ENCODE results near the gene CASP9. TPM values are rescaled to one million over a fixed set of nuclear protein-coding genes. Genes with fewer than 3 reads are reported as not detected.
"Not testable (repeated sequence)": the region's sequence is repeated elsewhere in the genome, so short reads cannot be mapped to it uniquely, and the experiment has no call there.

Gene CASP9
- total and polyA plus RNA-seq, 7 donors, result 5.3 to 10.5 (median 8.0) TPM

GRCh38 chr1:15489052-15489736, 34.8 kb downstream of the CASP9 start:
- intact Hi-C loops (cut with DNase I), result no loop called here
- Histone ChIP-seq H3K27me3 (ENCODE audit: insufficient read depth in 3 of 3, low read length in 2 of 3) (no peaks in the 10 kb centered on the region), H3K36me3 (ENCODE audit: insufficient read depth in 1 of 2, low read depth in 1 of 2) (peaks cover 0 to 38% of the 10 kb centered on the region in 2 donors), H3K4me1 (no peaks in the 10 kb centered on the region), H3K27ac (no peak overlapping the region), H3K4me3 (no peak overlapping the region), H3K9me3 (no peaks in the 10 kb centered on the region)
- TF ChIP-seq, protein P1, sequence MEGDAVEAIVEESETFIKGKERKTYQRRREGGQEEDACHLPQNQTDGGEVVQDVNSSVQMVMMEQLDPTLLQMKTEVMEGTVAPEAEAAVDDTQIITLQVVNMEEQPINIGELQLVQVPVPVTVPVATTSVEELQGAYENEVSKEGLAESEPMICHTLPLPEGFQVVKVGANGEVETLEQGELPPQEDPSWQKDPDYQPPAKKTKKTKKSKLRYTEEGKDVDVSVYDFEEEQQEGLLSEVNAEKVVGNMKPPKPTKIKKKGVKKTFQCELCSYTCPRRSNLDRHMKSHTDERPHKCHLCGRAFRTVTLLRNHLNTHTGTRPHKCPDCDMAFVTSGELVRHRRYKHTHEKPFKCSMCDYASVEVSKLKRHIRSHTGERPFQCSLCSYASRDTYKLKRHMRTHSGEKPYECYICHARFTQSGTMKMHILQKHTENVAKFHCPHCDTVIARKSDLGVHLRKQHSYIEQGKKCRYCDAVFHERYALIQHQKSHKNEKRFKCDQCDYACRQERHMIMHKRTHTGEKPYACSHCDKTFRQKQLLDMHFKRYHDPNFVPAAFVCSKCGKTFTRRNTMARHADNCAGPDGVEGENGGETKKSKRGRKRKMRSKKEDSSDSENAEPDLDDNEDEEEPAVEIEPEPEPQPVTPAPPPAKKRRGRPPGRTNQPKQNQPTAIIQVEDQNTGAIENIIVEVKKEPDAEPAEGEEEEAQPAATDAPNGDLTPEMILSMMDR (IDR thresholded peaks at IDR 0.05), result no peak
- no peak for DNase-seq
- 31 to 49% (median 48%) methylated on average over 13 of the region's 13 CpGs for WGBS, 3 donors
- ATAC-seq, result peak; percentile 26 to 64 (median 35)

DNA sequence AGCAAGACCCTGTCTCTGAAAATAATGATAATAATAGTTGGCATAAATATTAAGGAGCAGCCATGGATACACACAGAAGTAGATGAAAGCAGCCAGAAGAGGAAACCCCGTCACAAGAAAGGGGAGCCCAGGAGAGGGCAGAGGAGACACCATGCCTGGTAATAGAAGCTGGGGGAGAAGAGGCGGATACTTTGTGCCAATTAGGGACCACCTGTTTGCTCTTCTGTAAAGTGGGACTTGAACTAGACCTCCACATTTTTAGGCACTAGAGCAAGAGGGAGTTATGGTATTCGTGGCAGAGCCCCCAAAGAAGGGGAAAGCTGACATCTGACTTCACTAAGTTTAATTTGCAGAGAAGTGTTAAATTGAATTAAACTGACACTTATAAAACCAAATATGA, 35.6 kb downstream of the CASP9 start:
- ATAC-seq, result no peak
- Histone ChIP-seq H3K27ac (no peak overlapping the region), H3K4me3 (no peak overlapping the region), H3K27me3 (ENCODE audit: insufficient read depth in 3 of 3, low read length in 2 of 3) (no peaks in the 10 kb centered on the region), H3K4me1 (no peaks in the 10 kb centered on the region), H3K36me3 (ENCODE audit: insufficient read depth in 1 of 2, low read depth in 1 of 2) (peaks cover 0 to 30% of the 10 kb centered on the region in 2 donors), H3K9me3 (no peaks in the 10 kb centered on the region)
- no peak for DNase-seq
- TF ChIP-seq, protein P1 (IDR thresholded peaks at IDR 0.05), result no peak
- intact Hi-C loops (cut with DNase I), result no loop called here
- 82 to 85% (median 82%) methylated on average over 3 of the region's 3 CpGs for WGBS, 3 donors

- DNase-seq; H3K4me3 ChIP-seq; ATAC-seq; intact Hi-C loops (cut with DNase I); H3K4me1 ChIP-seq; H3K9me3 ChIP-seq; H3K27me3 ChIP-seq (ENCODE audit: insufficient read depth in 3 of 3, low read length in 2 of 3); H3K27ac ChIP-seq: not testable (repeated sequence)
- peaks cover 0 to 17% of the 10 kb centered on the region in 2 donors for H3K36me3 ChIP-seq (ENCODE audit: insufficient read depth in 1 of 2, low read depth in 1 of 2)
- 95 to 97% (median 96%) methylated on average over 17 of the region's 17 CpGs for WGBS, 3 donors
Measured at GRCh38 chr1:15486844-15487610, 37.0 kb downstream of the CASP9 start.

DNA sequence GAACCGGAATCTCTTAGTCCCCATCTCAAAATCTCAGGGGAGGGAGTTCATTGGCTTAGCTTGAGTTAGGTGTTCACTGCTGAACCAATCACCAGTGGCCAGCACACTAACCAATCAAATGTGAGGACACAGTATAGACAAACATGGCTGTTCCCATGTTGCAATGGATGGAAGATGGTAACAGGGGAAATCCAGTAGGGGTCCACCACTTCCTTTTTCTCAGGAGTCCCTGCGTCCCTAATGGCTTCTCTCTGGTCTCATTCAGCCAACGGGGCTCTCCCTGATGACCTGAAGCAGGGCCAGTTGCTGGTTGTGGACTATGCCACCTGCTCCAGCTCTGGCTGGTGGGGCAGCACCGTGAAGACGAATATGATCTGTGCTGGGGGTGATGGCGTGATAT, 38.4 kb downstream of the CASP9 start:
- Histone ChIP-seq H3K36me3 (ENCODE audit: insufficient read depth in 1 of 2, low read depth in 1 of 2) (peaks cover 0 to 5% of the 10 kb centered on the region in 2 donors), H3K9me3 (no peaks in the 10 kb centered on the region), H3K27me3 (ENCODE audit: insufficient read depth in 3 of 3, low read length in 2 of 3) (no peaks in the 10 kb centered on the region), H3K4me3 (no peak overlapping the region), H3K4me1 (no peaks in the 10 kb centered on the region), H3K27ac (no peak overlapping the region)
- ATAC-seq (no peak), DNase-seq (no peak)
- WGBS, 3 donors, result 93 to 96% (median 93%) methylated on average over 6 of the region's 6 CpGs
- TF ChIP-seq, protein P1 (IDR thresholded peaks at IDR 0.05), result no peak
- intact Hi-C loops (cut with DNase I), result no loop called here

GRCh38 chr1:15484443-15484842, 39.6 kb downstream of the CASP9 start:
- H3K4me3 ChIP-seq; H3K27me3 ChIP-seq (ENCODE audit: insufficient read depth in 3 of 3, low read length in 2 of 3); H3K4me1 ChIP-seq; ATAC-seq; DNase-seq; intact Hi-C loops (cut with DNase I); H3K27ac ChIP-seq; H3K9me3 ChIP-seq; H3K36me3 ChIP-seq (ENCODE audit: insufficient read depth in 1 of 2, low read depth in 1 of 2): not testable (repeated sequence)
- WGBS, 3 donors, result 65 to 80% (median 72%) methylated on average over 6 of the region's 6 CpGs
